Measurements from ENCODE around the gene STK36. TPM values are rescaled to one million over a fixed set of nuclear protein-coding genes. Genes with fewer than 3 reads are reported as not detected.

Gene STK36
- total RNA-seq, 1 experiment from 2014 or later = 20.7 TPM

GRCh38 chr2:218644721-218645120 is 27.2 kb upstream of the STK36 start:
- H3K36me3 Mint-ChIP-seq (ENCODE audit: insufficient read depth, unreplicated experiment) = peaks cover 80% of the 10 kb centered on the region
- CTCF ChIA-PET = interaction anchor here (0.5 to 0.9 kb wide), 2 partner anchors 55 to 103 kb away, joined by 3 read pairs; no protein-coding TSS in a partner anchor
- H3K9me3 Mint-ChIP-seq (ENCODE audit: unreplicated experiment) = no peaks in the 10 kb centered on the region
- H3K27me3 Mint-ChIP-seq (ENCODE audit: insufficient read depth, unreplicated experiment) = no peaks in the 10 kb centered on the region
- no peak overlapping the region for H3K4me3 Mint-ChIP-seq (ENCODE audit: unreplicated experiment)
- intact Hi-C loops (cut with micrococcal nuclease) = no loop called here
- H3K4me1 Mint-ChIP-seq (ENCODE audit: insufficient read depth, unreplicated experiment) = no peaks in the 10 kb centered on the region
- H3K27ac Mint-ChIP-seq (ENCODE audit: low read depth, unreplicated experiment) = peak overlapping the region; percentile 7
- no peak for DNase-seq (ENCODE audit: unreplicated experiment)
- POLR2A ChIA-PET = no interaction called here
- BruUV-seq (replicated peaks) = no TSS peak
- no peak for TF ChIP-seq CTCF (IDR thresholded peaks at IDR 0.05; ENCODE audit: unreplicated experiment)

- Mint-ChIP-seq H3K9me3 (ENCODE audit: unreplicated experiment) (no peaks in the 10 kb centered on the region), H3K4me1 (ENCODE audit: insufficient read depth, unreplicated experiment) (no peaks in the 10 kb centered on the region), H3K4me3 (ENCODE audit: unreplicated experiment) (no peak overlapping the region), H3K27ac (ENCODE audit: low read depth, unreplicated experiment) (peak overlapping the region; percentile 7), H3K36me3 (ENCODE audit: insufficient read depth, unreplicated experiment) (peaks cover 80% of the 10 kb centered on the region), H3K27me3 (ENCODE audit: insufficient read depth, unreplicated experiment) (no peaks in the 10 kb centered on the region)
- CTCF ChIA-PET = interaction anchor here (0.5 kb wide), 1 partner anchor 55 kb away, joined by 3 read pairs; no protein-coding TSS in a partner anchor
- POLR2A ChIA-PET = interaction anchor here (0.9 kb wide), 1 partner anchor 38 kb away, joined by 3 read pairs; the partner anchor contains the start of gene PLCD4
- no peak for DNase-seq (ENCODE audit: unreplicated experiment)
- no TSS peak for BruUV-seq (replicated peaks)
- no peak for TF ChIP-seq CTCF (IDR thresholded peaks at IDR 0.05; ENCODE audit: unreplicated experiment)
- intact Hi-C loops (cut with micrococcal nuclease) = no loop called here
Observed at GRCh38 chr2:218645126-218645525, 26.8 kb upstream of the STK36 start.

GRCh38 chr2:218648088-218648786 is 23.6 kb upstream of the STK36 start:
- Mint-ChIP-seq H3K36me3 (ENCODE audit: insufficient read depth, unreplicated experiment) (peaks cover 83% of the 10 kb centered on the region), H3K4me1 (ENCODE audit: insufficient read depth, unreplicated experiment) (no peaks in the 10 kb centered on the region), H3K4me3 (ENCODE audit: unreplicated experiment) (no peak overlapping the region), H3K27ac (ENCODE audit: low read depth, unreplicated experiment) (no peak overlapping the region), H3K9me3 (ENCODE audit: unreplicated experiment) (no peaks in the 10 kb centered on the region), H3K27me3 (ENCODE audit: insufficient read depth, unreplicated experiment) (no peaks in the 10 kb centered on the region)
- intact Hi-C loops (cut with micrococcal nuclease) = loop anchor here (2.0 kb wide), 2 partner anchors 79 to 241 kb away; partner anchors contain the start of genes CNOT9 and USP37
- TF ChIP-seq CTCF (IDR thresholded peaks at IDR 0.05; ENCODE audit: unreplicated experiment) = peak; percentile 67
- CTCF ChIA-PET = interaction anchor here (0.5 to 5.2 kb wide), 26 partner anchors 9 to 861 kb away, joined by 3 to 48 read pairs (median 4); partner anchors contain the start of genes BCS1L, PLCD4, RNF25 and STK36
- POLR2A ChIA-PET = interaction anchor here (0.6 to 1.4 kb wide), 2 partner anchors 41 to 180 kb away, joined by 3 to 5 read pairs; partner anchors contain the start of gene PLCD4
- BruUV-seq (replicated peaks) = no TSS peak
- DNase-seq (ENCODE audit: unreplicated experiment) = peak; percentile 68

GRCh38 chr2:218648787-218649100 is 23.1 kb upstream of the STK36 start:
- no peaks in the 10 kb centered on the region for H3K9me3 Mint-ChIP-seq (ENCODE audit: unreplicated experiment)
- POLR2A ChIA-PET = interaction anchor here (1.4 kb wide), 1 partner anchor 41 kb away, joined by 5 read pairs; the partner anchor contains the start of gene PLCD4
- H3K27me3 Mint-ChIP-seq (ENCODE audit: insufficient read depth, unreplicated experiment) = no peaks in the 10 kb centered on the region
- no peak overlapping the region for H3K27ac Mint-ChIP-seq (ENCODE audit: low read depth, unreplicated experiment)
- TF ChIP-seq CTCF (IDR thresholded peaks at IDR 0.05; ENCODE audit: unreplicated experiment) = no peak
- CTCF ChIA-PET = interaction anchor here (0.5 to 5.2 kb wide), 14 partner anchors 10 to 847 kb away, joined by 3 to 48 read pairs (median 4); partner anchors contain the start of genes BCS1L, RNF25, STK36 and ZNF142
- BruUV-seq (replicated peaks) = no TSS peak
- H3K4me1 Mint-ChIP-seq (ENCODE audit: insufficient read depth, unreplicated experiment) = no peaks in the 10 kb centered on the region
- H3K36me3 Mint-ChIP-seq (ENCODE audit: insufficient read depth, unreplicated experiment) = peaks cover 84% of the 10 kb centered on the region
- DNase-seq (ENCODE audit: unreplicated experiment) = no peak
- intact Hi-C loops (cut with micrococcal nuclease) = loop anchor here (2.0 kb wide), 2 partner anchors 80 to 242 kb away; partner anchors contain the start of genes CNOT9 and USP37
- H3K4me3 Mint-ChIP-seq (ENCODE audit: unreplicated experiment) = no peak overlapping the region

Data from MCF 10A (cell line).